MCF 10A (cell line): ENCODE results near the gene ACACA. TPM values are rescaled to one million over a fixed set of nuclear protein-coding genes. Genes with fewer than 3 reads are reported as not detected.

Experiments used
- BruUV-seq: library from RNA; stranded (reverse); fragments of 400-500 nt; replicated peaks from 2 replicates; lab custom pipeline; 2021; lab: Mats Ljungman, UMichigan
- CTCF ChIA-PET: fragments of 300-600 bp; sonication (Branson Sonifier 250); formaldehyde crosslinking; extraction: SDS; loops from one replicate; lab custom pipeline; 2021; ENCODE audit warnings: antibody characterized with exemption, inconsistent platforms; lab: Yijun Ruan, JAX
- POLR2A ChIA-PET: fragments of 300-600, 350-650 bp; sonication (Branson Sonifier 250); formaldehyde crosslinking; extraction: SDS; loops from one replicate; lab custom pipeline; 2020; ENCODE audit warnings: antibody characterized with exemption, inconsistent platforms; lab: Yijun Ruan, JAX
- DNase-seq: peaks from one replicate; pipeline ENCODE4 v3.0.0-alpha.2; 2018; ENCODE audit not compliant: unreplicated experiment
- H3K27ac Mint-ChIP-seq: one replicate; pipeline ENCODE4 v1.8.0; 2022; ENCODE audit warnings: mild to moderate bottlenecking, low read depth, mixed read lengths; ENCODE audit not compliant: unreplicated experiment
- H3K27me3 Mint-ChIP-seq: one replicate; pipeline ENCODE4 v1.8.0; 2022; ENCODE audit warnings: mixed read lengths; ENCODE audit not compliant: insufficient read depth, unreplicated experiment
- H3K36me3 Mint-ChIP-seq: one replicate; pipeline ENCODE4 v1.8.0; 2022; ENCODE audit warnings: mild to moderate bottlenecking, moderate library complexity, mixed read lengths; ENCODE audit not compliant: insufficient read depth, unreplicated experiment
- H3K4me1 Mint-ChIP-seq: one replicate; pipeline ENCODE4 v1.8.0; 2022; ENCODE audit warnings: mixed read lengths; ENCODE audit not compliant: insufficient read depth, unreplicated experiment
- H3K4me3 Mint-ChIP-seq: one replicate; pipeline ENCODE4 v1.8.0; 2022; ENCODE audit warnings: mild to moderate bottlenecking, moderate library complexity, mixed read lengths; ENCODE audit not compliant: unreplicated experiment
- H3K9me3 Mint-ChIP-seq: one replicate; pipeline ENCODE4 v1.8.0; 2022; ENCODE audit warnings: mixed read lengths; ENCODE audit not compliant: unreplicated experiment
- CTCF ChIP-seq: fragments of 200-600 bp; IDR thresholded peaks from one replicate; pipeline ENCODE4 v1.8.0; 2022; ENCODE audit warnings: antibody characterized with exemption, mild to moderate bottlenecking; ENCODE audit not compliant: unreplicated experiment
- intact Hi-C: fragments of 100-400 bp; cut with micrococcal nuclease; formaldehyde crosslinking; loops from 2 replicates; pipeline ENCODE4 v1.14.1; 2022
- total RNA-seq: library from RNA; stranded (reverse); gene quantifications from 2 replicates; pipeline ENCODE4 v1.2.3, GENCODE V29; 2022

ACACA gene
- total RNA-seq, 1 experiment from 2014 or later: 100 TPM

- H3K4me3 Mint-ChIP-seq: no peak overlapping the region
- POLR2A ChIA-PET: no interaction called here
- intact Hi-C loops: no loop called here
- TF ChIP-seq CTCF: no peak
- no TSS peak for BruUV-seq
- DNase-seq: no peak
- H3K4me1 Mint-ChIP-seq: peaks cover 6% of the 10 kb centered on the region
- H3K9me3 Mint-ChIP-seq: no peaks in the 10 kb centered on the region
- peaks cover 68% of the 10 kb centered on the region for H3K36me3 Mint-ChIP-seq
- H3K27me3 Mint-ChIP-seq: no peaks in the 10 kb centered on the region
- H3K27ac Mint-ChIP-seq: no peak overlapping the region
- CTCF ChIA-PET: interaction anchor here (0.8 kb wide), 1 partner anchor 514 kb away, joined by 3 read pairs; no protein-coding TSS in a partner anchor
These were observed 264.2 kb downstream of the ACACA start for GRCh38 chr17:37142294-37142896.

- no peak overlapping the region for H3K27ac Mint-ChIP-seq
- intact Hi-C loops: no loop called here
These were observed 268.0 kb downstream of the ACACA start for GRCh38 chr17:37138571-37139120.

GRCh38 chr17:37137906-37138514 is 268.6 kb downstream of the ACACA start:
- Mint-ChIP-seq H3K36me3 (peaks cover 71% of the 10 kb centered on the region), H3K4me1 (peaks cover 6% of the 10 kb centered on the region), H3K27me3 (no peaks in the 10 kb centered on the region), H3K27ac (no peak overlapping the region), H3K9me3 (no peaks in the 10 kb centered on the region), H3K4me3 (no peak overlapping the region)
- ChIA-PET CTCF (interaction anchor here (0.9 to 1.0 kb wide), 2 partner anchors 10 to 102 kb away, joined by 3 read pairs; no protein-coding TSS in a partner anchor), POLR2A (interaction anchor here (1.1 to 1.5 kb wide), 2 partner anchors 10 to 11 kb away, joined by 3 to 4 read pairs; no protein-coding TSS in a partner anchor)
- TF ChIP-seq CTCF: no peak
- intact Hi-C loops: no loop called here
- BruUV-seq: no TSS peak
- DNase-seq: no peak

More at GRCh38 chr17:37138571-37139120, 268.0 kb downstream of the ACACA start:
- H3K36me3 Mint-ChIP-seq: peaks cover 70% of the 10 kb centered on the region
- H3K27me3 Mint-ChIP-seq: no peaks in the 10 kb centered on the region
- no peak for TF ChIP-seq CTCF
- H3K9me3 Mint-ChIP-seq: no peaks in the 10 kb centered on the region
- POLR2A ChIA-PET: interaction anchor here (1.1 to 1.5 kb wide), 2 partner anchors 9 to 10 kb away, joined by 3 to 4 read pairs; no protein-coding TSS in a partner anchor
- CTCF ChIA-PET: interaction anchor here (0.8 to 1.0 kb wide), 3 partner anchors 9 to 102 kb away, joined by 3 read pairs; no protein-coding TSS in a partner anchor
- no peak overlapping the region for H3K4me3 Mint-ChIP-seq
- H3K4me1 Mint-ChIP-seq: peaks cover 6% of the 10 kb centered on the region
- DNase-seq: no peak
- BruUV-seq: no TSS peak

GRCh38 chr17:37137070-37137610 is 269.5 kb downstream of the ACACA start:
- no peak overlapping the region for H3K4me3 Mint-ChIP-seq
- no peak overlapping the region for H3K27ac Mint-ChIP-seq
- H3K27me3 Mint-ChIP-seq: no peaks in the 10 kb centered on the region
- no TSS peak for BruUV-seq
- no peaks in the 10 kb centered on the region for H3K9me3 Mint-ChIP-seq
- no peak for DNase-seq
- H3K4me1 Mint-ChIP-seq: peaks cover 6% of the 10 kb centered on the region
- no peak for TF ChIP-seq CTCF
- ChIA-PET CTCF (interaction anchor here (1.0 kb wide), 1 partner anchor 10 kb away, joined by 3 read pairs; no protein-coding TSS in a partner anchor), POLR2A (no interaction called here)
- H3K36me3 Mint-ChIP-seq: peaks cover 65% of the 10 kb centered on the region
- intact Hi-C loops: no loop called here
